Measurements from ENCODE around the gene LSP1.

LSP1 gene

GRCh38 chr11:1864831-1865665 is 12.2 kb downstream of the LSP1 start:
- no peaks in the 10 kb centered on the region for H3K27me3 ChIP-seq
- DNase-seq: no peak
- peaks cover 6% of the 10 kb centered on the region for H3K4me1 ChIP-seq
- no peaks in the 10 kb centered on the region for H3K36me3 ChIP-seq
- TF ChIP-seq, protein P1, sequence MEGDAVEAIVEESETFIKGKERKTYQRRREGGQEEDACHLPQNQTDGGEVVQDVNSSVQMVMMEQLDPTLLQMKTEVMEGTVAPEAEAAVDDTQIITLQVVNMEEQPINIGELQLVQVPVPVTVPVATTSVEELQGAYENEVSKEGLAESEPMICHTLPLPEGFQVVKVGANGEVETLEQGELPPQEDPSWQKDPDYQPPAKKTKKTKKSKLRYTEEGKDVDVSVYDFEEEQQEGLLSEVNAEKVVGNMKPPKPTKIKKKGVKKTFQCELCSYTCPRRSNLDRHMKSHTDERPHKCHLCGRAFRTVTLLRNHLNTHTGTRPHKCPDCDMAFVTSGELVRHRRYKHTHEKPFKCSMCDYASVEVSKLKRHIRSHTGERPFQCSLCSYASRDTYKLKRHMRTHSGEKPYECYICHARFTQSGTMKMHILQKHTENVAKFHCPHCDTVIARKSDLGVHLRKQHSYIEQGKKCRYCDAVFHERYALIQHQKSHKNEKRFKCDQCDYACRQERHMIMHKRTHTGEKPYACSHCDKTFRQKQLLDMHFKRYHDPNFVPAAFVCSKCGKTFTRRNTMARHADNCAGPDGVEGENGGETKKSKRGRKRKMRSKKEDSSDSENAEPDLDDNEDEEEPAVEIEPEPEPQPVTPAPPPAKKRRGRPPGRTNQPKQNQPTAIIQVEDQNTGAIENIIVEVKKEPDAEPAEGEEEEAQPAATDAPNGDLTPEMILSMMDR (IDR thresholded peaks at IDR 0.05; ENCODE audit: low read depth, low read length): no peak
- H3K4me3 ChIP-seq (ENCODE audit: low read depth, low read length): no peak overlapping the region
- no peaks in the 10 kb centered on the region for H3K9me3 ChIP-seq

DNA sequence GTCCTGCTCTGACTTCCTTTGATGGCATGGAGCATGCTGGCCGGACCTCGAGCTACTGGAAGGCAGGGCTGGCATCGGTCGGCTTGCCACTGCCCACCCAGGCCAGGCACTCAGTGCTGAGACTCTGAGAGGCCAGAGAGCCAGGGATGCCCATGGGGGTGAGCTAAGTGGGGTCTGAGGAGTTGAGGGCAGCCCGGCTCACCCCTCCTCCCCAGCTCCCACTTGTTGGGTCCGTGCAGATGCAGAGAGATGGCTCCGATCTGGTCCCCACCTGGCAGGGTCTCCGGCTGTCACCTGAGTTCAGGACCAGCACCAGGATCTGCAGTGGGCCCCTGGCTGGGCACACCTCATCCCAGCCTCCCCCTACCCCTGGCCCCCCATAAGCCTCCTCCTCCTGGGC is 13.3 kb downstream of the LSP1 start:
- TF ChIP-seq, protein P1 (IDR thresholded peaks at IDR 0.05; ENCODE audit: low read depth, low read length): no peak
- Histone ChIP-seq H3K27me3 (no peaks in the 10 kb centered on the region), H3K4me1 (peaks cover 6% of the 10 kb centered on the region), H3K36me3 (no peaks in the 10 kb centered on the region), H3K4me3 (ENCODE audit: low read depth, low read length) (no peak overlapping the region), H3K9me3 (no peaks in the 10 kb centered on the region)
- no peak for DNase-seq

DNA sequence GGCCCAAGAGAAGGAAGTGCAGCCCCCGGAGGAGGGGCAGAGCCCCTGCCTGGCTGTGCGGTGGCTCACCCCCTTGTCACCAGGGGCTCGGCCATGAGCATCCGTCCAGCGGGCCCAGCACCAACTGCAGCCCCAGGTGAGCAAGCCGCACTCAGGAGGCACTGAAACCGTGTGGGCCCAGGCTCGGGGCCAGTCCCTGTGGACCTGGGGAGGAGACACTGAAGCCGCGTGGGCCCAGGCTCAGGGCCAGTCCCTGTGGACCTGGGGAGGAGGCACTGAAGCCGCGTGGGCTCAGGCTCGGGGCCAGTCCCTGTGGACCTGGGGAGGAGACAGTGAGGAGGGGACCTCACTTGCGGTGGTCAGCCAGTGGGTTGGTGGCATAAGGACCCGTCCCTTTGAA is 13.9 kb downstream of the LSP1 start:
- Histone ChIP-seq H3K27me3 (no peaks in the 10 kb centered on the region), H3K9me3 (no peaks in the 10 kb centered on the region), H3K4me3 (ENCODE audit: low read depth, low read length) (no peak overlapping the region), H3K36me3 (no peaks in the 10 kb centered on the region), H3K4me1 (peaks cover 6% of the 10 kb centered on the region)
- TF ChIP-seq, protein P1 (IDR thresholded peaks at IDR 0.05; ENCODE audit: low read depth, low read length): no peak
- DNase-seq: no peak

- Histone ChIP-seq H3K36me3 (no peaks in the 10 kb centered on the region), H3K9me3 (no peaks in the 10 kb centered on the region), H3K4me1 (peaks cover 6% of the 10 kb centered on the region), H3K27me3 (no peaks in the 10 kb centered on the region), H3K4me3 (ENCODE audit: low read depth, low read length) (no peak overlapping the region)
- no peak for DNase-seq
- TF ChIP-seq, protein P1 (IDR thresholded peaks at IDR 0.05; ENCODE audit: low read depth, low read length): no peak
Observed at GRCh38 chr11:1867381-1867780, 14.5 kb downstream of the LSP1 start.

DNA sequence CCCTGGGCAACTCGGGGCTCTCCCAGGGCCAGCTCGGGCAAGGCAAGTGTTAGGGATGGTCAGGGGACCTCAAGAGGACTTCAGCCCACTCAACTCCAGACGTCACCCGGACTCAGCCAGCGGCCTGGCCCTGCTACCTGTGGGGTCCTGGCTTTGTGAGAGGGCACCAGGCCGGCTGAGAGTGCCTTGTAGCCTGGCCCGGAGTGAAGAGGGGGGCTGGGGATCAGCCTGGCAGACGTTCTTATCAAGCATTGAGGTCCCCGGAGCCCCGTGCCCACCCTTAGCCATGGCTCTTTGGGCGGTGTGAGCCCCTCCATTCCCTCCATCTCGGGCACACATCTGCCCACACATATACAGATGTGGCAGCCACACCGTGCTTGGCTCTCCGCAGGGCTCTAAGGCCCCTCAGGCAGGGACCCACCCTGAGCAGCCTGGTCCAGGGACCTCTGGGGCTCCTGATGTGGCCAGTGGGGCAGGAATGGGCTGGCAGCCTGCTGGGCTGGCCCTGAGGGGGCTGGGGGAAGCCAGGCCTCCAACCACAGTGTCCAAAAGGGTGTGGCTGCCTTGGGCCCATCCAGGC is 15.3 kb downstream of the LSP1 start:
- Histone ChIP-seq H3K27me3 (no peaks in the 10 kb centered on the region), H3K4me3 (ENCODE audit: low read depth, low read length) (no peak overlapping the region), H3K36me3 (no peaks in the 10 kb centered on the region), H3K4me1 (peaks cover 6% of the 10 kb centered on the region), H3K9me3 (no peaks in the 10 kb centered on the region)
- no peak for DNase-seq
- TF ChIP-seq, protein P1 (IDR thresholded peaks at IDR 0.05; ENCODE audit: low read depth, low read length): no peak
